B cell (primary cell): ENCODE measurements around the gene SLC39A11. TPM values are rescaled to one million over a fixed set of nuclear protein-coding genes. Genes with fewer than 3 reads are reported as not detected.

Source experiments
- ATAC-seq: fragments of 200-7000 bp; cut with Tn5 transposase; one replicate; pipeline ENCODE4 v1.10.0; 2021; ENCODE audit warnings: low read depth, mild to moderate bottlenecking, moderate number of reproducible peaks, moderate library complexity
- CTCF ChIA-PET: fragments of 350-600 bp; sonication (Branson Sonifier 250); formaldehyde crosslinking; loops from one replicate; lab custom pipeline; 2021; ENCODE audit warnings: antibody characterized with exemption, inconsistent platforms; lab: Charles Lee
- POLR2A ChIA-PET: fragments of 350-600 bp; sonication (Branson Sonifier 250); formaldehyde crosslinking; loops from one replicate; lab custom pipeline; 2021; ENCODE audit warnings: antibody characterized with exemption; lab: Charles Lee
- DNase-seq: peaks from one replicate; pipeline ENCODE4 v3.0.0; 2013
- H2AFZ ChIP-seq: 2 replicates; pipeline ENCODE4 v1.6.1; 2012; ENCODE audit warnings: mild to moderate bottlenecking, low read depth, low read length; ENCODE audit not compliant: insufficient read depth, poor library complexity, severe bottlenecking
- H3K27ac ChIP-seq, 2 donors: 1 replicate in 1 of 2; 2 replicates in 1 of 2; pipeline ENCODE4 v1.5.1; 2012 to 2013; ENCODE audit warnings: low read length in 2 of 2, mild to moderate bottlenecking in 2 of 2, moderate library complexity in 1 of 2
- H3K27me3 ChIP-seq, 4 experiments: fragments of 200-600 bp in 1 of 4; sonication (generic) in 1 of 4; replicated peaks in 1 of 4; 1 replicate in 2 of 4; 2 replicates in 2 of 4; pipeline versions ENCODE4 v1.6.1 to v1.7.0; 2013 to 2016; ENCODE audit warnings: low read length in 3 of 4, mild to moderate bottlenecking in 2 of 4, mixed read lengths in 1 of 4, moderate library complexity in 1 of 4; ENCODE audit not compliant: insufficient read depth in 4 of 4, control insufficient read depth in 3 of 4; ENCODE audit errors: control extremely low read depth in 1 of 4
- H3K36me3 ChIP-seq, 2 experiments: replicated peaks in 1 of 2; 1 replicate in 1 of 2; 2 replicates in 1 of 2; pipeline versions ENCODE4 v1.6.1 to v1.7.1; 2013; ENCODE audit warnings: low read length in 1 of 2; ENCODE audit not compliant: insufficient read depth in 2 of 2, control insufficient read depth in 1 of 2; ENCODE audit errors: control extremely low read depth in 1 of 2, extremely low read depth in 1 of 2
- H3K4me1 ChIP-seq, 2 donors: fragments of 200-600 bp in 1 of 2; sonication (generic) in 1 of 2; 1 replicate in 1 of 2; 2 replicates in 1 of 2; pipeline versions ENCODE4 v1.5.1 to v1.6.1; 2013 to 2017; ENCODE audit warnings: low read length in 2 of 2; ENCODE audit not compliant: control insufficient read depth in 2 of 2, insufficient read depth in 2 of 2
- H3K4me2 ChIP-seq: replicated peaks from 2 replicates; pipeline ENCODE3; 2012; ENCODE audit warnings: mild to moderate bottlenecking, low read depth, low read length; ENCODE audit not compliant: poor library complexity, severe bottlenecking
- H3K4me3 ChIP-seq, 5 experiments: fragments of 200-600 bp in 1 of 5; sonication (generic) in 1 of 5; 1 replicate in 3 of 5; 2 replicates in 2 of 5; pipeline versions ENCODE4 v1.5.1 to v1.7.0; 2011 to 2016; ENCODE audit warnings: low read length in 4 of 5, mild to moderate bottlenecking in 4 of 5, low read depth in 2 of 5, control low read depth in 1 of 5, moderate library complexity in 1 of 5; ENCODE audit not compliant: insufficient read depth in 1 of 5; ENCODE audit errors: control extremely low read depth in 1 of 5, extremely low read depth in 1 of 5
- H3K79me2 ChIP-seq: fragments of 200-600 bp; sonication (generic); one replicate; pipeline ENCODE4 v1.6.0; 2016; ENCODE audit warnings: low read length; ENCODE audit not compliant: control insufficient read depth, insufficient read depth
- H3K9ac ChIP-seq: fragments of 200-600 bp; sonication (generic); 2 replicates; pipeline ENCODE4 v1.6.1; 2017; ENCODE audit warnings: mild to moderate bottlenecking, low read length, moderate library complexity
- H3K9me3 ChIP-seq, 3 donors: one replicate each; pipeline versions ENCODE4 v1.6.1 to v1.7.1; 2013; ENCODE audit warnings: low read length in 2 of 3; ENCODE audit not compliant: control insufficient read depth in 2 of 3, insufficient read depth in 1 of 3; ENCODE audit errors: control extremely low read depth in 1 of 3
- H4K20me1 ChIP-seq: 2 replicates; pipeline ENCODE4 v1.6.0; 2012; ENCODE audit warnings: mild to moderate bottlenecking, low read length; ENCODE audit not compliant: insufficient read depth, control insufficient read depth, poor library complexity, severe bottlenecking
- H3K27ac Mint-ChIP-seq: one replicate; pipeline ENCODE4 v1.8.0; 2021; ENCODE audit warnings: mixed read lengths
- H3K27me3 Mint-ChIP-seq: one replicate; pipeline ENCODE4 v1.8.0; 2021; ENCODE audit warnings: mixed read lengths
- H3K4me1 Mint-ChIP-seq: one replicate; pipeline ENCODE4 v1.8.0; 2021; ENCODE audit warnings: mixed read lengths
- H3K4me3 Mint-ChIP-seq: one replicate; pipeline ENCODE4 v1.8.0; 2021; ENCODE audit warnings: mixed read lengths
- H3K9me3 Mint-ChIP-seq: one replicate; pipeline ENCODE4 v1.8.0; 2022; ENCODE audit warnings: mixed read lengths; ENCODE audit not compliant: insufficient read depth
- EZH2 ChIP-seq: IDR thresholded peaks from 2 replicates; pipeline ENCODE4 v1.6.1; 2012; ENCODE audit warnings: borderline replicate concordance, low read depth, mild to moderate bottlenecking, moderate library complexity, low read length; ENCODE audit not compliant: insufficient read depth, poor library complexity, severe bottlenecking
- WGBS: methylation state at CpG from one replicate; pipeline ENCODE4 v1.1.5; 2013; ENCODE audit warnings: missing lambda C conversion rate; ENCODE audit not compliant: insufficient coverage; 5-methylcytosine and 5-hydroxymethylcytosine counted together
- intact Hi-C: fragments of 100-400 bp; cut with micrococcal nuclease; formaldehyde crosslinking; loops from one replicate; pipeline ENCODE4 v1.10.0; 2022
- polyA plus RNA-seq: library from polyadenylated mRNA; depleted of rRNA; stranded (reverse); fragments of >200 nt; gene quantifications from 2 replicates; pipeline ENCODE4 v1.2.3, GENCODE V29; 2012
- total RNA-seq, 2 donors: library from RNA; stranded (reverse); fragments of 120-200 nt in 1 of 2; gene quantifications; 1 replicate in 1 of 2; 2 replicates in 1 of 2; pipeline versions ENCODE4 v1.2.3 to v1.2.4, GENCODE V29; 2013 to 2022
- TF ChIP-seq, protein P1 (sequence below): fragments of 200-600 bp; IDR thresholded peaks from one replicate; pipeline ENCODE4 v1.8.0; 2022; ENCODE audit warnings: antibody characterized with exemption, mild to moderate bottlenecking

Gene SLC39A11
- total and polyA plus RNA-seq, 2 donors (not counting 1 experiment from before 2014, with no cell fraction given) = 6.9 to 39.6 TPM

DNA sequence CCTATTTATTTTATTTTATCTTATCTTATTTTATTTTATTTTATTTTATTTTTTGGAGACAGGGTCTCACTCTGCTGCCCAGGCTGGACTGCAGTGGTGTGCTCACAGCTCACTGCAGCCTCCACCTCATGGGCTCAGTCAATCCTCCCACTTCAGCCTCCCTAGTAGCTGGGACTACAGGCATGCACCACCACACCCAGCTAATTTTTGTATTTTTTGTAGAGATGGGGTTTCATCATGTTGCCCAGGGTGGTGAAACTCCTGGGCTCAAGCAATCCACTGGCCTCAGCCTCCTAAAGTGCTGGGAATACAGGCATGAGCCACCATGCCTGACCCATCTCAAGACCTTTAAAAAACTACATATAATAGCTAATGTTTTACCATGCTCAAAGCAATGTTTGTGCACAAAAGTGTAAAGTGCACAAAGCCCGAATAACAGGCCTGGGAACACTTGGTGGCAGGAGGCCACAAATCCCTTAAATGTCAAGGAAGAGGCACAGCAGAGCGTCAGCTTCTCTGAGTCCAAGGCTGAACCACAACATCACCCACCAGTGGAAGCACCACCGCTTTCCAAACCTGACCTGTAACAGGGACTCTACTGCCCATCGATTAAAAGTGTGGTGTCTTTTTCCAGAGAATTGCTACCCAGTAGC, 30.6 kb upstream of the SLC39A11 start:
- intact Hi-C loops = no loop called here
- 98% methylated on average over 4 of the region's 4 CpGs for WGBS
- no peak overlapping the region for H2AFZ ChIP-seq
- no peak overlapping the region for H3K4me2 ChIP-seq
- ChIA-PET POLR2A (no interaction called here), CTCF (no interaction called here)
- H3K9me3 Mint-ChIP-seq = no peaks in the 10 kb centered on the region
- H3K4me3 Mint-ChIP-seq = no peak overlapping the region
- H4K20me1 ChIP-seq = no peaks in the 10 kb centered on the region
- no peaks in the 10 kb centered on the region for H3K27me3 ChIP-seq
- no peaks in the 10 kb centered on the region for H3K4me1 Mint-ChIP-seq
- no peaks in the 10 kb centered on the region for H3K36me3 ChIP-seq
- H3K27me3 Mint-ChIP-seq = peaks cover 8% of the 10 kb centered on the region
- TF ChIP-seq EZH2 = no peak
- TF ChIP-seq, protein P1, sequence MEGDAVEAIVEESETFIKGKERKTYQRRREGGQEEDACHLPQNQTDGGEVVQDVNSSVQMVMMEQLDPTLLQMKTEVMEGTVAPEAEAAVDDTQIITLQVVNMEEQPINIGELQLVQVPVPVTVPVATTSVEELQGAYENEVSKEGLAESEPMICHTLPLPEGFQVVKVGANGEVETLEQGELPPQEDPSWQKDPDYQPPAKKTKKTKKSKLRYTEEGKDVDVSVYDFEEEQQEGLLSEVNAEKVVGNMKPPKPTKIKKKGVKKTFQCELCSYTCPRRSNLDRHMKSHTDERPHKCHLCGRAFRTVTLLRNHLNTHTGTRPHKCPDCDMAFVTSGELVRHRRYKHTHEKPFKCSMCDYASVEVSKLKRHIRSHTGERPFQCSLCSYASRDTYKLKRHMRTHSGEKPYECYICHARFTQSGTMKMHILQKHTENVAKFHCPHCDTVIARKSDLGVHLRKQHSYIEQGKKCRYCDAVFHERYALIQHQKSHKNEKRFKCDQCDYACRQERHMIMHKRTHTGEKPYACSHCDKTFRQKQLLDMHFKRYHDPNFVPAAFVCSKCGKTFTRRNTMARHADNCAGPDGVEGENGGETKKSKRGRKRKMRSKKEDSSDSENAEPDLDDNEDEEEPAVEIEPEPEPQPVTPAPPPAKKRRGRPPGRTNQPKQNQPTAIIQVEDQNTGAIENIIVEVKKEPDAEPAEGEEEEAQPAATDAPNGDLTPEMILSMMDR = no peak
- no peak for DNase-seq
- H3K27ac Mint-ChIP-seq = no peak overlapping the region
- H3K9ac ChIP-seq = no peak overlapping the region
- H3K79me2 ChIP-seq = no peaks in the 10 kb centered on the region
- no peak overlapping the region for H3K27ac ChIP-seq
- no peak for ATAC-seq
- no peak overlapping the region for H3K4me3 ChIP-seq
- H3K9me3 ChIP-seq = no peaks in the 10 kb centered on the region
- H3K4me1 ChIP-seq = no peaks in the 10 kb centered on the region

DNA sequence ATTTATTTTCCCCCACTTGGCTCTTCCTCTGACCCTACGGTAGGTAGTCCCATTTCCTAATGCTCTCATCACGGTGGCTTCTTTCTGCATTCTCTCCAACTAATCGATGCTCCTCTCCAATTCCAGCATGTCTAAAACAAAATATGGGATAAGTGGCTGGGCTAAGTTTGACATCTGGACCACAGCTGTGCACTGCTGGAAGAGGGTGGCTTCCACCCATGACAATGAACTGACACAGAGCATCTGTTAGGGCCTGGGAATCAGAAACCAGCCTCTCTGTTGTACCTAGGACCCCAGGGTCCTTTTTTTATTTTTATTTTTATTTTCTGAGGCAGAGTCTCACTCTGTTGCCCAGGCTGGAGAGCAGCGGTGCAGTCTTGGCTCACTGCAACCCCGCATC, 29.0 kb upstream of the SLC39A11 start:
- intact Hi-C loops = no loop called here

More for the DNA sequence above, 29.0 kb upstream of the SLC39A11 start:
- WGBS = 97% methylated on average over 2 of the region's 5 CpGs
- no peak overlapping the region for H3K4me2 ChIP-seq
- CTCF ChIA-PET = interaction anchor here (1.0 kb wide), 1 partner anchor 101 kb away, joined by 5 read pairs; no protein-coding TSS in a partner anchor
- H3K9me3 ChIP-seq = no peaks in the 10 kb centered on the region
- H3K36me3 ChIP-seq = no peaks in the 10 kb centered on the region
- no peak overlapping the region for H3K9ac ChIP-seq
- no peaks in the 10 kb centered on the region for H4K20me1 ChIP-seq
- H3K27me3 ChIP-seq = no peaks in the 10 kb centered on the region
- no peak overlapping the region for H3K27ac ChIP-seq
- no peak overlapping the region for H3K4me3 ChIP-seq
- Mint-ChIP-seq H3K9me3 (no peaks in the 10 kb centered on the region), H3K4me3 (no peak overlapping the region), H3K27ac (no peak overlapping the region), H3K27me3 (peaks cover 8% of the 10 kb centered on the region), H3K4me1 (no peaks in the 10 kb centered on the region)
- no peak for ATAC-seq
- no peaks in the 10 kb centered on the region for H3K4me1 ChIP-seq
- no peak for TF ChIP-seq EZH2
- TF ChIP-seq, protein P1 = no peak
- H2AFZ ChIP-seq = no peak overlapping the region
- DNase-seq = no peak
- no peaks in the 10 kb centered on the region for H3K79me2 ChIP-seq
- POLR2A ChIA-PET = no interaction called here
